GM12878 (cell line): ENCODE measurements around the gene DNAJC5. TPM values are rescaled to one million over a fixed set of nuclear protein-coding genes. Genes with fewer than 3 reads are reported as not detected.

Experiments
- ATAC-seq: fragments of 200-7000 bp; cut with Tn5 transposase; 3 replicates; pipeline ENCODE4 v1.9.1; 2020; ENCODE audit warnings: mild to moderate bottlenecking, moderate library complexity
- BruUV-seq: library from RNA; stranded (reverse); fragments of 400-500 nt; replicated peaks from 2 replicates; lab custom pipeline; 2021; lab: Mats Ljungman, UMichigan
- CTCF ChIA-PET: fragments of 300-600 bp; sonication (Branson Sonifier 250); formaldehyde crosslinking; extraction: SDS; loops from one replicate; lab custom pipeline; 2021; ENCODE audit warnings: inconsistent platforms; lab: Yijun Ruan, JAX
- POLR2A ChIA-PET: fragments of 350-600 bp; formaldehyde crosslinking; extraction: SDS; loops from one replicate; lab custom pipeline; 2021; ENCODE audit warnings: inconsistent platforms; lab: Charles Lee
- RAD21 ChIA-PET: fragments of 300-600 bp; sonication (Branson Sonifier 250); formaldehyde crosslinking; loops from one replicate; lab custom pipeline; 2023; ENCODE audit warnings: antibody characterized with exemption; ENCODE audit not compliant: unreplicated experiment; lab: Charles Lee
- SMC1A ChIA-PET: fragments of 300-600 bp; sonication (Branson Sonifier 250); formaldehyde crosslinking; loops from one replicate; lab custom pipeline; 2023; ENCODE audit not compliant: unreplicated experiment, uncharacterized antibody; lab: Charles Lee
- DNase-seq: peaks from one replicate; pipeline ENCODE4 v3.0.0-alpha.2; 2011; ENCODE audit warnings: low read depth, low spot score
- FAIRE-seq: peaks from 3 replicates; lab custom pipeline; 2011; peaks lifted over from hg19 to GRCh38; lab: Jason Lieb, UNC
- H2AFZ ChIP-seq: 2 replicates; pipeline ENCODE4 v1.6.0; 2011; ENCODE audit warnings: low read depth, low read length, control low read depth; ENCODE audit not compliant: control insufficient read depth
- H3K27ac ChIP-seq: 2 replicates; pipeline ENCODE4 v1.5.1; 2011; ENCODE audit warnings: control low read depth; ENCODE audit not compliant: control insufficient read depth, insufficient read depth
- H3K27me3 ChIP-seq, 2 experiments: replicated peaks in 1 of 2; 2 replicates each; pipeline versions ENCODE4 v1.6.0 to v1.6.1; 2011; ENCODE audit warnings: low read length in 1 of 2; ENCODE audit not compliant: control insufficient read depth in 2 of 2, insufficient read depth in 2 of 2
- H3K36me3 ChIP-seq, 2 experiments: 2 replicates each; pipeline ENCODE4 v1.5.1; 2011; ENCODE audit warnings: low read length in 1 of 2; ENCODE audit not compliant: control insufficient read depth in 2 of 2, insufficient read depth in 2 of 2
- H3K4me1 ChIP-seq: 2 replicates; pipeline ENCODE4 v1.6.1; 2011; ENCODE audit warnings: mild to moderate bottlenecking, low read length, moderate library complexity, mixed read lengths; ENCODE audit not compliant: control insufficient read depth, insufficient read depth
- H3K4me2 ChIP-seq: 2 replicates; pipeline ENCODE4 v1.6.0; 2011; ENCODE audit warnings: control low read depth; ENCODE audit not compliant: control insufficient read depth, insufficient read depth
- H3K4me3 ChIP-seq: fragments of 200-600 bp; sonication (generic); 2 replicates; pipeline ENCODE4 v1.5.1; 2016
- H3K79me2 ChIP-seq: 2 replicates; pipeline ENCODE4 v1.6.0; 2011; ENCODE audit warnings: low read length; ENCODE audit not compliant: control insufficient read depth, insufficient read depth
- H3K9ac ChIP-seq: 2 replicates; pipeline ENCODE4 v1.8.0; 2011; ENCODE audit warnings: low read length, control low read depth, mixed read lengths; ENCODE audit not compliant: control insufficient read depth, insufficient read depth
- H3K9me3 ChIP-seq: replicated peaks from 3 replicates; pipeline ENCODE4 v1.5.1; 2011; ENCODE audit warnings: mild to moderate bottlenecking, low read length; ENCODE audit not compliant: control insufficient read depth, insufficient read depth
- H4K20me1 ChIP-seq: 2 replicates; pipeline ENCODE4 v1.6.0; 2011; ENCODE audit not compliant: control insufficient read depth, insufficient read depth
- ASH2L ChIP-seq: fragments of 300-600, 200-600 bp; sonication (generic); IDR thresholded peaks from 2 replicates; pipeline ENCODE4 v1.6.1; 2017; ENCODE audit warnings: low read depth, mild to moderate bottlenecking, borderline replicate concordance
- BACH1 ChIP-seq: fragments of 450-650 bp; IDR thresholded peaks from 2 replicates; pipeline ENCODE4 v1.6.1; 2017; ENCODE audit warnings: mild to moderate bottlenecking, borderline replicate concordance
- EZH2 ChIP-seq: IDR thresholded peaks from 2 replicates; pipeline ENCODE4 v1.6.1; 2012; ENCODE audit warnings: low read depth, mild to moderate bottlenecking, control low read depth, inconsistent platforms, low read length, borderline replicate concordance; ENCODE audit not compliant: control insufficient read depth
- IRF4 ChIP-seq: IDR thresholded peaks from 2 replicates; pipeline ENCODE4 v1.6.1; 2011; ENCODE audit warnings: low read depth, low read length
- KAT2A ChIP-seq: conservative IDR thresholded peaks from 2 replicates; pipeline ENCODE4 v1.6.1; 2011; ENCODE audit warnings: low read depth, low read length; ENCODE audit not compliant: control insufficient read depth
- MEF2A ChIP-seq: IDR thresholded peaks from 2 replicates; pipeline ENCODE4 v1.6.1; 2011; ENCODE audit warnings: low read depth, mild to moderate bottlenecking, low read length, moderate library complexity; ENCODE audit not compliant: insufficient read depth
- RAD21 ChIP-seq: IDR thresholded peaks from 2 replicates; pipeline ENCODE4 v1.6.1; 2011; ENCODE audit warnings: mild to moderate bottlenecking, low read depth, low read length, moderate library complexity; ENCODE audit not compliant: insufficient read depth
- REST ChIP-seq: IDR thresholded peaks from 2 replicates; pipeline ENCODE4 v1.6.1; 2012; ENCODE audit warnings: mild to moderate bottlenecking, low read depth, low read length
- TAF1 ChIP-seq: IDR thresholded peaks from 2 replicates; pipeline ENCODE4 v1.6.1; 2011; ENCODE audit warnings: mild to moderate bottlenecking, low read depth, low read length, borderline replicate concordance
- WGBS: methylation state at CpG from one replicate; pipeline ENCODE4 v1.1.6; 2016; ENCODE audit warnings: low lambda C conversion rate; ENCODE audit not compliant: insufficient replicate concordance, insufficient coverage; ENCODE audit errors: missing lambda C conversion rate; 5-methylcytosine and 5-hydroxymethylcytosine counted together
- in situ Hi-C: fragments of 300-500 bp; cut with MboI; formaldehyde crosslinking; loops from 9 replicates; pipeline ENCODE4 v1.14.3; 2018; ENCODE audit warnings: mixed read lengths
- intact Hi-C: fragments of 100-400 bp; cut with micrococcal nuclease; formaldehyde crosslinking; loops from one replicate; pipeline ENCODE4 v1.14.2; 2022; ENCODE audit not compliant: unreplicated experiment
- polyA plus RNA-seq, 11 experiments: library from polyadenylated mRNA; depleted of rRNA in 4 of 11; unstranded in 6 of 11; stranded (reverse) in 5 of 11; fragments of >200 nt; fragmentation: Nextera tagmentation in 4 of 11; fragmentation: Illumina TruSeq in 1 of 11; extraction: Ambion mirVana in 4 of 11; extraction: Trizol in 1 of 11; gene quantifications; 1 replicate in 1 of 11; 2 replicates in 10 of 11; pipeline versions ENCODE4 v1.2.1 to v1.2.3, GENCODE V29; 2011 to 2016; ENCODE audit warnings: inconsistent platforms in 2 of 11, missing spikeins in 2 of 11, low read depth in 1 of 11
- total RNA-seq, 4 experiments: library from RNA; depleted of rRNA in 3 of 4; stranded (reverse); fragments of >200 nt in 3 of 4; fragmentation: Illumina TruSeq in 1 of 4; extraction: Trizol in 1 of 4; gene quantifications; 2 replicates each; pipeline versions ENCODE4 v1.2.1 to v1.2.3, GENCODE V29; 2013 to 2021

The DNAJC5 gene
- total and polyA plus RNA-seq, 10 of the 15 experiments (the other 5 are each of a cell fraction or from before 2014, with no cell fraction given) = 0.69 to 36.8 (median 17.0) TPM

- H3K27ac ChIP-seq = no peak overlapping the region
- peaks cover 15% of the 10 kb centered on the region for H3K79me2 ChIP-seq
- no peak overlapping the region for H3K4me2 ChIP-seq
- POLR2A ChIA-PET = interaction anchor here (0.6 kb wide), 1 partner anchor 23 kb away, joined by 5 read pairs; no protein-coding TSS in a partner anchor
- H3K9me3 ChIP-seq = no peaks in the 10 kb centered on the region
- in situ Hi-C loops = no loop called here
- SMC1A ChIA-PET = no interaction called here
- no peak for DNase-seq
- intact Hi-C loops = no loop called here
- H3K4me1 ChIP-seq = peaks cover 8% of the 10 kb centered on the region
- 99% methylated on average over 16 of the region's 16 CpGs for WGBS
- peaks cover 2 to 17% of the 10 kb centered on the region in 2 experiments; a peak in 3 of 4 replicates for H3K36me3 ChIP-seq
- RAD21 ChIA-PET = no interaction called here
- H3K9ac ChIP-seq = no peak overlapping the region
- no peaks in the 10 kb centered on the region for H3K27me3 ChIP-seq
- ATAC-seq = no peak
- CTCF ChIA-PET = no interaction called here
- no peak for TF ChIP-seq EZH2
- no peak for TF ChIP-seq BACH1
- no peak for TF ChIP-seq RAD21
- no peak for TF ChIP-seq TAF1
- no peak for TF ChIP-seq IRF4
- no peak for TF ChIP-seq REST
- TF ChIP-seq MEF2A = no peak
- TF ChIP-seq KAT2A = no peak
- no peak for TF ChIP-seq ASH2L
- TSS peak; percentile 20 for BruUV-seq
- no peak overlapping the region for H3K4me3 ChIP-seq
- H2AFZ ChIP-seq = no peak overlapping the region
- no peaks in the 10 kb centered on the region for H4K20me1 ChIP-seq
- FAIRE-seq = no peak
Observed at GRCh38 chr20:63964412-63964811, 69.5 kb downstream of the DNAJC5 start.
